Peyer's patch (tissue), 4 donors: ENCODE results near the gene MOB1B.

ENCODE experiments used
- POLR2A ChIP-seq, 2 donors: fragments of 450-650 bp; IDR thresholded peaks; one replicate each; pipeline ENCODE4 v1.5.1; 2017; ENCODE audit warnings: antibody characterized with exemption in 2 of 2, mild to moderate bottlenecking in 2 of 2, moderate library complexity in 2 of 2
- TF ChIP-seq, protein P1 (sequence below), 6 experiments: fragments of 450-650 bp in 4 of 6; fragments of 200-600 bp in 2 of 6; sonication (generic) in 1 of 6; IDR thresholded peaks; one replicate each; pipeline ENCODE4 v1.5.1; 2017 to 2019; ENCODE audit warnings: antibody characterized with exemption in 6 of 6, mild to moderate bottlenecking in 3 of 6, moderate library complexity in 1 of 6

DNA sequence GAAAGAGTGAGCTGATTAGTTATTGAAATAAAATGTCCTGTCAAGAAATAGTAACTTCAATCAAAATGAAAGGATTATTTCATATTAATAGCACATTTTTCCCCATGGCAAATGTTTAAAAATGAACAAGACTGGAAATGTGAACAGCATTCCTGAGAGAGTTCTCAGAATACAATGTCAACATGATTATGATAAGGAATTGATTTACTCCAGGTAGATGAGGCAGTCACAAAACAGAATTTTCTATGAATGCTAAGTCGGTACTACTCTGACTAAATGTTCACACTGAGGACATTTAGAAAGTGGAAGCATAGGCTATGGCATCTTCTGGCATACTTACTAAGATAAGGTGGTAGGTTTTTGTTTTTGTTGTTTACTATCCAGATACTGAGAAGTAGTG, 43.1 kb upstream of the MOB1B start:
- TF ChIP-seq, protein P1, sequence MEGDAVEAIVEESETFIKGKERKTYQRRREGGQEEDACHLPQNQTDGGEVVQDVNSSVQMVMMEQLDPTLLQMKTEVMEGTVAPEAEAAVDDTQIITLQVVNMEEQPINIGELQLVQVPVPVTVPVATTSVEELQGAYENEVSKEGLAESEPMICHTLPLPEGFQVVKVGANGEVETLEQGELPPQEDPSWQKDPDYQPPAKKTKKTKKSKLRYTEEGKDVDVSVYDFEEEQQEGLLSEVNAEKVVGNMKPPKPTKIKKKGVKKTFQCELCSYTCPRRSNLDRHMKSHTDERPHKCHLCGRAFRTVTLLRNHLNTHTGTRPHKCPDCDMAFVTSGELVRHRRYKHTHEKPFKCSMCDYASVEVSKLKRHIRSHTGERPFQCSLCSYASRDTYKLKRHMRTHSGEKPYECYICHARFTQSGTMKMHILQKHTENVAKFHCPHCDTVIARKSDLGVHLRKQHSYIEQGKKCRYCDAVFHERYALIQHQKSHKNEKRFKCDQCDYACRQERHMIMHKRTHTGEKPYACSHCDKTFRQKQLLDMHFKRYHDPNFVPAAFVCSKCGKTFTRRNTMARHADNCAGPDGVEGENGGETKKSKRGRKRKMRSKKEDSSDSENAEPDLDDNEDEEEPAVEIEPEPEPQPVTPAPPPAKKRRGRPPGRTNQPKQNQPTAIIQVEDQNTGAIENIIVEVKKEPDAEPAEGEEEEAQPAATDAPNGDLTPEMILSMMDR (IDR thresholded peaks at IDR 0.05) = no peak
- TF ChIP-seq POLR2A (IDR thresholded peaks at IDR 0.05) = no peak
